GM23248 (cell line): ENCODE results near the gene GFRA1.

Source experiments
- EZH2 ChIP-seq: fragments of 200-600 bp; sonication (generic); IDR thresholded peaks from 2 replicates; pipeline ENCODE4 v1.6.1; 2018; ENCODE audit warnings: antibody characterized with exemption, mild to moderate bottlenecking; ENCODE audit not compliant: insufficient read depth, poor library complexity, severe bottlenecking
- EZH2phosphoT487 ChIP-seq: fragments of 200-600 bp; sonication (generic); IDR thresholded peaks from 2 replicates; pipeline ENCODE4 v1.6.1; 2018; ENCODE audit warnings: antibody characterized with exemption, moderate library complexity, mild to moderate bottlenecking, low read depth; ENCODE audit not compliant: insufficient read depth

- TF ChIP-seq EZH2phosphoT487: no peak
- TF ChIP-seq EZH2: no peak
These were observed 18.4 kb downstream of the GFRA1 start for GRCh38 chr10:116254422-116255155.
